Fibroblast of skin of left biceps (primary cell): ENCODE data around the gene CLASP1.
"Not testable (repeated sequence)": the region's sequence is repeated elsewhere in the genome, so short reads cannot be mapped to it uniquely, and the experiment has no call there.

Experiments used
- DNase-seq, 2 experiments: peaks; one replicate each; pipeline ENCODE4 v3.0.0-alpha.2; 2013; ENCODE audit warnings: low read depth in 2 of 2

Gene CLASP1

GRCh38 chr2:121475811-121476571 is 173.3 kb downstream of the CLASP1 start:
- no peak for DNase-seq

- DNase-seq: no peak
Measured at GRCh38 chr2:121473512-121473911, 175.8 kb downstream of the CLASP1 start.

- no peak for DNase-seq
Measured at GRCh38 chr2:121472470-121472993, 176.7 kb downstream of the CLASP1 start.

- peak; percentile 76 to 78 for DNase-seq
Measured at GRCh38 chr2:121471532-121472469, 177.5 kb downstream of the CLASP1 start.

GRCh38 chr2:121470917-121471316 is 178.3 kb downstream of the CLASP1 start:
- DNase-seq: no peak

GRCh38 chr2:121469356-121469755 is 179.9 kb downstream of the CLASP1 start:
- no peak for DNase-seq

- no peak for DNase-seq
Measured at GRCh38 chr2:121468936-121469335, 180.3 kb downstream of the CLASP1 start.

- DNase-seq: no peak
Measured at GRCh38 chr2:121459291-121459690, 190.0 kb downstream of the CLASP1 start.

- no peak for DNase-seq
Measured at GRCh38 chr2:121456325-121456724, 192.9 kb downstream of the CLASP1 start.

- DNase-seq: no peak
Measured at GRCh38 chr2:121455446-121455845, 193.8 kb downstream of the CLASP1 start.

- DNase-seq: no peak
Measured at GRCh38 chr2:121454549-121455090, 194.6 kb downstream of the CLASP1 start.

GRCh38 chr2:121451398-121451797 is 197.9 kb downstream of the CLASP1 start:
- no peak for DNase-seq

GRCh38 chr2:121450301-121450700 is 199.0 kb downstream of the CLASP1 start:
- no peak for DNase-seq

- DNase-seq: no peak
Measured at GRCh38 chr2:121446647-121447241, 202.5 kb downstream of the CLASP1 start.

- no peak for DNase-seq
Measured at GRCh38 chr2:121442889-121443288, 206.4 kb downstream of the CLASP1 start.

- not testable (repeated sequence) for DNase-seq
Measured at GRCh38 chr2:121438290-121438689, 211.0 kb downstream of the CLASP1 start.

GRCh38 chr2:121436918-121437317 is 212.3 kb downstream of the CLASP1 start:
- DNase-seq: no peak

- DNase-seq: no peak
Measured at GRCh38 chr2:121435790-121436189, 213.5 kb downstream of the CLASP1 start.

- DNase-seq: no peak
Measured at GRCh38 chr2:121431214-121431613, 218.0 kb downstream of the CLASP1 start.

- DNase-seq: no peak
Measured at GRCh38 chr2:121429927-121430520, 219.2 kb downstream of the CLASP1 start.

- DNase-seq: peak; percentile 6
Measured at GRCh38 chr2:121429119-121429903, 220.0 kb downstream of the CLASP1 start.
